Testis (tissue), 3 donors: ENCODE results near the gene PARP2. TPM values are rescaled to one million over a fixed set of nuclear protein-coding genes. Genes with fewer than 3 reads are reported as not detected.

Experiments
- DNase-seq: peaks from one replicate; pipeline ENCODE4 v3.0.0-alpha.2; 2019
- H3K27ac ChIP-seq, 2 donors: fragments of 200-600 bp; sonication (generic); one replicate each; pipeline ENCODE4 v1.5.1; 2019
- H3K27me3 ChIP-seq: fragments of 200-600 bp; sonication (generic); one replicate; pipeline ENCODE4 v1.5.1; 2019
- H3K36me3 ChIP-seq: fragments of 200-600 bp; sonication (generic); one replicate; pipeline ENCODE4 v1.5.1; 2017; ENCODE audit warnings: low read depth; ENCODE audit errors: missing control alignments
- H3K4me1 ChIP-seq: fragments of 200-600 bp; sonication (generic); one replicate; pipeline ENCODE4 v1.5.1; 2019
- H3K4me3 ChIP-seq, 2 donors: fragments of 200-600 bp; sonication (generic); one replicate each; pipeline ENCODE4 v1.5.1; 2017 to 2019
- H3K9me3 ChIP-seq: fragments of 200-600 bp; sonication (generic); one replicate; pipeline ENCODE4 v1.5.1; 2017
- CTCF ChIP-seq, 3 experiments: fragments of 450-650 bp in 2 of 3; fragments of 200-600 bp in 1 of 3; sonication (generic) in 1 of 3; IDR thresholded peaks; one replicate each; pipeline ENCODE4 v1.5.1; 2016 to 2019; ENCODE audit warnings: antibody characterized with exemption in 3 of 3, mild to moderate bottlenecking in 2 of 3, moderate library complexity in 1 of 3
- POLR2A ChIP-seq: fragments of 450-650 bp; IDR thresholded peaks from one replicate; pipeline ENCODE4 v1.6.1; 2017; ENCODE audit warnings: antibody characterized with exemption, mild to moderate bottlenecking, moderate library complexity
- WGBS, 2 donors: methylation state at CpG; one replicate each; pipeline ENCODE4 v1.1.5; 2018; 5-methylcytosine and 5-hydroxymethylcytosine counted together
- intact Hi-C: fragments of 100-400 bp; cut with DNase I; formaldehyde crosslinking; loops from one replicate; pipeline ENCODE4 v1.15.1; 2023; ENCODE audit warnings: low total_unique reads
- polyA plus RNA-seq: library from polyadenylated mRNA; stranded (reverse); fragments of 350-450 nt; fragmentation: Illumina TruSeq; extraction: RNeasy Lipid Tissue Mini Kit (QIAGEN cat#74804); gene quantifications from one replicate; pipeline ENCODE4 v1.2.3, GENCODE V29; 2014; ENCODE audit warnings: low read depth, low replicate concordance; ENCODE audit not compliant: insufficient read depth
- total RNA-seq, 2 donors: library from RNA; depleted of rRNA; stranded (reverse); fragments of >200 nt; gene quantifications; one replicate each; pipeline ENCODE4 v1.2.3, GENCODE V29; 2016

The PARP2 gene
- total and polyA plus RNA-seq, 3 donors from 2014 or later: 38.1 to 50.7 (median 40.0) TPM

GRCh38 chr14:20305265-20306078 lies 38.0 kb upstream of the PARP2 start, which contains the start of gene TTC5:
TTC5 (minus strand) TSS chr14:20305951; CDS start chr14:20305937, 14 bp downstream.
- DNase-seq: peak; percentile 91
- WGBS, 2 donors: 0% methylated on average over 23 to 27 of the region's 27 CpGs
- intact Hi-C loops: no loop called here
- Histone ChIP-seq H3K9me3 (no peaks in the 10 kb centered on the region), H3K36me3 (no peaks in the 10 kb centered on the region), H3K27me3 (no peaks in the 10 kb centered on the region), H3K4me3 (peak within 1 kb of the TSS; percentile 67 to 88), H3K4me1 (peaks cover 4% of the 10 kb centered on the region), H3K27ac (peak within 1 kb of the TSS in 1 of 2 donors; percentile 44)
- TF ChIP-seq CTCF (IDR thresholded peaks at IDR 0.05): peak; percentile 76 to 88 (median 77)
- no peak for TF ChIP-seq POLR2A

DNA sequence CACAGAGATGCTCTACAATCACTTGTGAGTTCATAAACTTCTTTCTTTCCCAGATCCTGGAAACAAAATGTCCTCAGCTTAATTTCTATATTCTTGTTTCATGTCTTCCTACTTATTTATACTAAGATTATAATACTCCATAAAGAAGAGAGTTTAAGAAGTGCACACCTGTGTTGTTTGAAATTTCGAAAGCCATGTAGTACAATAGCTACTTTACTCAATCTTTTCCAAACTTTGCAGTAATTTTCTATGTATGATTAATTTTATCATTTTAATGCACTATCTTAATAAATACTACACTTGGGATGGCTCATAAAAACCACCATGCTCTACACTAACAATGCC lies 37.4 kb upstream of the PARP2 start:
- Histone ChIP-seq H3K4me1 (peaks cover 4% of the 10 kb centered on the region), H3K9me3 (no peaks in the 10 kb centered on the region), H3K4me3 (peak overlapping the region; percentile 67 to 88), H3K27ac (no peak overlapping the region), H3K27me3 (no peaks in the 10 kb centered on the region), H3K36me3 (no peaks in the 10 kb centered on the region)
- TF ChIP-seq CTCF (IDR thresholded peaks at IDR 0.05) (no peak), POLR2A (no peak)
- intact Hi-C loops: no loop called here
- DNase-seq: no peak
- 83 to 93% methylated on average over 1 of the region's 1 CpG for WGBS, 2 donors

DNA sequence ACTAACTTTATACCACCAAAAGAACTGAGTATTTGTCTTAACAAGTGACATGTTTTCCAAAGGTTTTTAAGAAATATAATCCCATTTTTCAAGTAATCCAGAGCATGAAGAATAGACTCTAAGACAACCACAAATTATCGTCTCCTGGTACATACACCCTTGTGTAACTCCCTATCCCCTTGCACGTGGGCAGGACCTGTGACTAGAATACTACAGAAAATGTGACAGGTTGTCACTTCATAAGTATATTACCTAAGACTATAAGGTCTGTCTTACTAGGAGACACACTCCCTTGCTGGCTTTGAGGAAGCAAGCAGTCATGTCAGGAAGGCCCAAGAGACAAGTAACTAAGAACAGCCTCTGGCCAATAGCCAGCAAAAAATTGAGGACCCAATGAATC lies 29.4 kb upstream of the PARP2 start:
- intact Hi-C loops: no loop called here
- Histone ChIP-seq H3K9me3 (no peaks in the 10 kb centered on the region), H3K36me3 (no peaks in the 10 kb centered on the region), H3K4me3 (no peak overlapping the region), H3K27me3 (no peaks in the 10 kb centered on the region), H3K27ac (no peak overlapping the region), H3K4me1 (no peaks in the 10 kb centered on the region)
- TF ChIP-seq CTCF (IDR thresholded peaks at IDR 0.05) (no peak), POLR2A (no peak)
- DNase-seq: no peak
- 82 to 89% methylated on average over 2 of the region's 2 CpGs for WGBS, 2 donors

DNA sequence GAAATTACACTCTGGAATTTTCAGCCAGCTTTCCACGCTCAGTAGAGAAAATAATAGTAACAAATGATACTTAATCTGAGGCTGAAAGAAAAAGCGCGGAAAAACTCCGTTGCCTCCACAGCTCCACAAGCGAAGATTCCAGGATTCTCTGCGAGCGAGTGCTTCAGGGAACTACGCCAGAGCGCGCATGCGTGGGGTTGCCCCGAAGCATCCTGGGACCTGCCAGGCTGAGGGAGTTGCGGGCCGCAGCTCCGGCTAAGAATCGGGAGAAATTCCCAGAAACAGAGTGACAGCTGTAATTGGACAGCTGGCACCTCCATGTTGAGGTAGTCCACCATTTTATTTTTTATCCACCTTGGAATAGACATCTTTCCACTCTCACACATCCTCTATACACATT lies 25.7 kb upstream of the PARP2 start:
- intact Hi-C loops: no loop called here
- TF ChIP-seq POLR2A (no peak), CTCF (IDR thresholded peaks at IDR 0.05) (no peak)
- no peaks in the 10 kb centered on the region for H3K4me1 ChIP-seq
- H3K27ac ChIP-seq: peak overlapping the region in 1 of 2 donors; percentile 57
- H3K9me3 ChIP-seq: no peaks in the 10 kb centered on the region
- no peaks in the 10 kb centered on the region for H3K27me3 ChIP-seq
- WGBS, 2 donors: 76 to 78% methylated on average over 16 of the region's 16 CpGs
- peak overlapping the region; percentile 42 to 44 for H3K4me3 ChIP-seq
- no peaks in the 10 kb centered on the region for H3K36me3 ChIP-seq
- DNase-seq: peak; percentile 76
